CD8-positive, alpha-beta memory T cell (primary cell): ENCODE results near the gene ABCC2. TPM values are rescaled to one million over a fixed set of nuclear protein-coding genes. Genes with fewer than 3 reads are reported as not detected.

Experiments
- CTCF ChIA-PET: fragments of 350-600 bp; sonication (Branson Sonifier 250); formaldehyde crosslinking; loops from one replicate; lab custom pipeline; 2021; ENCODE audit warnings: antibody characterized with exemption; lab: Charles Lee
- POLR2A ChIA-PET: fragments of 350-600 bp; sonication (Branson Sonifier 250); formaldehyde crosslinking; loops from one replicate; lab custom pipeline; 2021; ENCODE audit warnings: antibody characterized with exemption; lab: Charles Lee
- DNase-seq, 5 donors: peaks; one replicate each; pipeline versions ENCODE4 v3.0.0 to v3.0.0-alpha.2; 2020 to 2022; ENCODE audit warnings: mixed read lengths in 1 of 5
- H3K27ac ChIP-seq: one replicate; pipeline ENCODE4 v1.7.0; 2013; ENCODE audit warnings: low read depth, mild to moderate bottlenecking, low read length, moderate library complexity
- H3K27me3 ChIP-seq: 2 replicates; pipeline ENCODE4 v1.7.0; 2013; ENCODE audit warnings: low read length, mild to moderate bottlenecking; ENCODE audit not compliant: insufficient read depth, poor library complexity, severe bottlenecking
- H3K36me3 ChIP-seq: 2 replicates; pipeline ENCODE4 v1.7.0; 2013; ENCODE audit warnings: mild to moderate bottlenecking, low read length, moderate library complexity; ENCODE audit not compliant: insufficient read depth
- H3K4me1 ChIP-seq: 2 replicates; pipeline ENCODE4 v1.7.0; 2013; ENCODE audit warnings: mild to moderate bottlenecking, low read length, moderate library complexity; ENCODE audit not compliant: insufficient read depth
- H3K4me3 ChIP-seq: 2 replicates; pipeline ENCODE4 v1.7.0; 2013; ENCODE audit warnings: mild to moderate bottlenecking, low read length
- H3K9me3 ChIP-seq: 2 replicates; pipeline ENCODE4 v1.7.0; 2013; ENCODE audit warnings: mild to moderate bottlenecking, low read length
- H3K27ac Mint-ChIP-seq, 8 donors: one replicate each; pipeline ENCODE4 v1.8.0; 2020 to 2021; ENCODE audit warnings: mixed read lengths in 8 of 8, mild to moderate bottlenecking in 6 of 8, inconsistent platforms in 3 of 8, moderate library complexity in 3 of 8
- H3K27me3 Mint-ChIP-seq, 2 donors: one replicate each; pipeline ENCODE4 v1.8.0; 2020 to 2021; ENCODE audit warnings: mixed read lengths in 2 of 2, mild to moderate bottlenecking in 1 of 2, moderate library complexity in 1 of 2
- H3K36me3 Mint-ChIP-seq, 3 donors: one replicate each; pipeline ENCODE4 v1.8.0; 2020 to 2021; ENCODE audit warnings: mixed read lengths in 3 of 3, inconsistent platforms in 1 of 3, mild to moderate bottlenecking in 1 of 3
- H3K4me1 Mint-ChIP-seq, 3 donors: one replicate each; pipeline ENCODE4 v1.8.0; 2020 to 2021; ENCODE audit warnings: mixed read lengths in 3 of 3, inconsistent platforms in 1 of 3, mild to moderate bottlenecking in 1 of 3
- H3K4me3 Mint-ChIP-seq, 7 donors: one replicate each; pipeline ENCODE4 v1.8.0; 2020 to 2021; ENCODE audit warnings: mixed read lengths in 7 of 7, mild to moderate bottlenecking in 6 of 7, moderate library complexity in 4 of 7, inconsistent platforms in 2 of 7
- H3K9me3 Mint-ChIP-seq, 5 donors: one replicate each; pipeline ENCODE4 v1.8.0; 2020 to 2022; ENCODE audit warnings: mixed read lengths in 5 of 5, mild to moderate bottlenecking in 3 of 5, moderate library complexity in 2 of 5, inconsistent platforms in 1 of 5
- polyA plus RNA-seq: library from polyadenylated mRNA; unstranded; fragments of 300-500 nt; fragmentation: Illumina TruSeq; gene quantifications from one replicate; pipeline ENCODE4 v1.2.3, GENCODE V29; 2021
- total RNA-seq, 2 experiments: library from RNA; stranded (reverse); gene quantifications; one replicate each; pipeline ENCODE4 v1.2.3, GENCODE V29; 2021

The ABCC2 gene
- total and polyA plus RNA-seq, 3 experiments from 2014 or later, result 0.14 to 1.5 (median 1.1) TPM

- Histone ChIP-seq H3K27me3 (no peaks in the 10 kb centered on the region), H3K4me1 (no peaks in the 10 kb centered on the region), H3K4me3 (no peak overlapping the region), H3K9me3 (no peaks in the 10 kb centered on the region), H3K36me3 (no peaks in the 10 kb centered on the region), H3K27ac (no peak overlapping the region)
- Mint-ChIP-seq H3K27ac (no peak overlapping the region), H3K9me3 (no peaks in the 10 kb centered on the region), H3K27me3 (peaks cover 0 to 1% of the 10 kb centered on the region in 2 donors), H3K4me3 (no peak overlapping the region), H3K36me3 (peaks cover 2 to 9% (median 3%) of the 10 kb centered on the region in 3 donors), H3K4me1 (no peaks in the 10 kb centered on the region)
- ChIA-PET POLR2A (no interaction called here), CTCF (no interaction called here)
- no peak for DNase-seq
Observed at GRCh38 chr10:99814143-99814542, 31.7 kb downstream of the ABCC2 start.

- Histone ChIP-seq H3K36me3 (no peaks in the 10 kb centered on the region), H3K27ac (no peak overlapping the region), H3K4me3 (no peak overlapping the region), H3K4me1 (no peaks in the 10 kb centered on the region), H3K9me3 (no peaks in the 10 kb centered on the region), H3K27me3 (no peaks in the 10 kb centered on the region)
- Mint-ChIP-seq H3K4me1 (no peaks in the 10 kb centered on the region), H3K4me3 (no peak overlapping the region), H3K27ac (peak overlapping the region in 1 of 8 donors; percentile 58), H3K36me3 (peaks cover 2 to 4% (median 3%) of the 10 kb centered on the region in 3 donors), H3K27me3 (no peaks in the 10 kb centered on the region), H3K9me3 (no peaks in the 10 kb centered on the region)
- ChIA-PET POLR2A (no interaction called here), CTCF (no interaction called here)
- no peak for DNase-seq
Observed at GRCh38 chr10:99815621-99816020, 33.2 kb downstream of the ABCC2 start.

- peak overlapping the region in 2 of 8 donors; percentile 3 to 44 for H3K27ac Mint-ChIP-seq
- ChIA-PET CTCF (interaction anchor here (2.5 kb wide), 1 partner anchor 18 kb away, joined by 12 read pairs; no protein-coding TSS in a partner anchor), POLR2A (no interaction called here)
- no peak overlapping the region for H3K4me3 Mint-ChIP-seq
- H3K9me3 Mint-ChIP-seq, result peaks cover 0 to 21% (median 8%) of the 10 kb centered on the region in 5 donors
- H3K9me3 ChIP-seq, result peaks cover 9% of the 10 kb centered on the region
- no peaks in the 10 kb centered on the region for H3K27me3 ChIP-seq
- no peak overlapping the region for H3K4me3 ChIP-seq
- DNase-seq, result no peak
- no peaks in the 10 kb centered on the region for H3K36me3 ChIP-seq
- H3K4me1 ChIP-seq, result no peaks in the 10 kb centered on the region
- H3K27me3 Mint-ChIP-seq, result no peaks in the 10 kb centered on the region
- peaks cover 10 to 12% (median 10%) of the 10 kb centered on the region in 3 donors for H3K4me1 Mint-ChIP-seq
- H3K36me3 Mint-ChIP-seq, result peaks cover 2 to 18% (median 4%) of the 10 kb centered on the region in 3 donors
- H3K27ac ChIP-seq, result no peak overlapping the region
Observed at GRCh38 chr10:99827936-99828335, 45.5 kb downstream of the ABCC2 start.

GRCh38 chr10:99828464-99828863 is 46.0 kb downstream of the ABCC2 start:
- peaks cover 4 to 18% (median 4%) of the 10 kb centered on the region in 3 donors for H3K36me3 Mint-ChIP-seq
- H3K4me3 Mint-ChIP-seq, result peak overlapping the region in 1 of 7 donors; percentile 8
- no peaks in the 10 kb centered on the region for H3K4me1 ChIP-seq
- ChIA-PET CTCF (interaction anchor here (2.5 kb wide), 1 partner anchor 17 kb away, joined by 12 read pairs; no protein-coding TSS in a partner anchor), POLR2A (no interaction called here)
- H3K27ac Mint-ChIP-seq, result peak overlapping the region; percentile 3 to 74 (median 17)
- no peaks in the 10 kb centered on the region for H3K36me3 ChIP-seq
- H3K9me3 ChIP-seq, result peaks cover 9% of the 10 kb centered on the region
- H3K27me3 ChIP-seq, result no peaks in the 10 kb centered on the region
- H3K4me3 ChIP-seq, result no peak overlapping the region
- peaks cover 0 to 21% (median 8%) of the 10 kb centered on the region in 5 donors for H3K9me3 Mint-ChIP-seq
- DNase-seq, result peak in 1 of 5 donors; percentile 10
- no peak overlapping the region for H3K27ac ChIP-seq
- H3K4me1 Mint-ChIP-seq, result peaks cover 10 to 12% (median 10%) of the 10 kb centered on the region in 3 donors
- no peaks in the 10 kb centered on the region for H3K27me3 Mint-ChIP-seq

- ChIA-PET CTCF (interaction anchor here (1.3 kb wide), 1 partner anchor 214 kb away, joined by 3 read pairs; no protein-coding TSS in a partner anchor), POLR2A (no interaction called here)
- Mint-ChIP-seq H3K27ac (peak overlapping the region in 1 of 8 donors; percentile 86), H3K27me3 (no peaks in the 10 kb centered on the region), H3K4me3 (no peak overlapping the region), H3K36me3 (peaks cover 4 to 18% (median 14%) of the 10 kb centered on the region in 3 donors), H3K9me3 (peaks cover 0 to 20% (median 8%) of the 10 kb centered on the region in 5 donors), H3K4me1 (peaks cover 10 to 12% (median 10%) of the 10 kb centered on the region in 3 donors)
- no peak overlapping the region for H3K27ac ChIP-seq
- DNase-seq, result no peak
- H3K9me3 ChIP-seq, result peaks cover 9% of the 10 kb centered on the region
- H3K4me3 ChIP-seq, result no peak overlapping the region
- H3K4me1 ChIP-seq, result no peaks in the 10 kb centered on the region
- no peaks in the 10 kb centered on the region for H3K27me3 ChIP-seq
- H3K36me3 ChIP-seq, result no peaks in the 10 kb centered on the region
Observed at GRCh38 chr10:99832439-99832838, 50.0 kb downstream of the ABCC2 start.

GRCh38 chr10:99834410-99834809 is 52.0 kb downstream of the ABCC2 start:
- no peak for DNase-seq
- peaks cover 4 to 14% (median 9%) of the 10 kb centered on the region in 3 donors for H3K36me3 Mint-ChIP-seq
- no peak overlapping the region for H3K4me3 Mint-ChIP-seq
- Histone ChIP-seq H3K27ac (no peak overlapping the region), H3K4me1 (no peaks in the 10 kb centered on the region), H3K4me3 (no peak overlapping the region), H3K27me3 (no peaks in the 10 kb centered on the region), H3K36me3 (no peaks in the 10 kb centered on the region), H3K9me3 (no peaks in the 10 kb centered on the region)
- peaks cover 0 to 5% (median 0%) of the 10 kb centered on the region in 5 donors for H3K9me3 Mint-ChIP-seq
- H3K27me3 Mint-ChIP-seq, result no peaks in the 10 kb centered on the region
- ChIA-PET POLR2A (no interaction called here), CTCF (no interaction called here)
- H3K27ac Mint-ChIP-seq, result peak overlapping the region in 1 of 8 donors; percentile 32
- H3K4me1 Mint-ChIP-seq, result no peaks in the 10 kb centered on the region

- ChIA-PET CTCF (interaction anchor here (0.8 kb wide), 1 partner anchor 9 kb away, joined by 3 read pairs; no protein-coding TSS in a partner anchor), POLR2A (no interaction called here)
- Mint-ChIP-seq H3K4me1 (no peaks in the 10 kb centered on the region), H3K27ac (no peak overlapping the region), H3K27me3 (no peaks in the 10 kb centered on the region), H3K4me3 (no peak overlapping the region), H3K36me3 (peaks cover 2 to 12% (median 4%) of the 10 kb centered on the region in 3 donors), H3K9me3 (no peaks in the 10 kb centered on the region)
- Histone ChIP-seq H3K9me3 (no peaks in the 10 kb centered on the region), H3K27me3 (no peaks in the 10 kb centered on the region), H3K27ac (no peak overlapping the region), H3K4me3 (no peak overlapping the region), H3K4me1 (no peaks in the 10 kb centered on the region), H3K36me3 (no peaks in the 10 kb centered on the region)
- no peak for DNase-seq
Observed at GRCh38 chr10:99835947-99836346, 53.5 kb downstream of the ABCC2 start.

- no peak for DNase-seq
- Mint-ChIP-seq H3K9me3 (no peaks in the 10 kb centered on the region), H3K27me3 (no peaks in the 10 kb centered on the region), H3K27ac (no peak overlapping the region), H3K36me3 (peaks cover 0 to 12% (median 2%) of the 10 kb centered on the region in 3 donors), H3K4me3 (no peak overlapping the region), H3K4me1 (no peaks in the 10 kb centered on the region)
- H3K27ac ChIP-seq, result no peak overlapping the region
- no peaks in the 10 kb centered on the region for H3K27me3 ChIP-seq
- no peaks in the 10 kb centered on the region for H3K9me3 ChIP-seq
- H3K4me3 ChIP-seq, result no peak overlapping the region
- H3K36me3 ChIP-seq, result no peaks in the 10 kb centered on the region
- CTCF ChIA-PET, result interaction anchor here (0.8 kb wide), 1 partner anchor 9 kb away, joined by 3 read pairs; no protein-coding TSS in a partner anchor
- POLR2A ChIA-PET, result no interaction called here
- H3K4me1 ChIP-seq, result no peaks in the 10 kb centered on the region
Observed at GRCh38 chr10:99836711-99837110, 54.3 kb downstream of the ABCC2 start.
